Effector memory CD4-positive, alpha-beta T cell (primary cell): Measurements from ENCODE around the gene SHC4.
A peak's percentile ranks its signal among the peaks of the same experiment; 100 is the strongest.
"Not testable (repeated sequence)": the region's sequence is repeated elsewhere in the genome, so short reads cannot be mapped to it uniquely, and the experiment has no call there.

Source experiments
- DNase-seq, 3 donors: peaks; one replicate each; pipeline ENCODE4 v3.0.0-alpha.2; 2020
- H3K27ac ChIP-seq: 2 replicates; pipeline ENCODE4 v1.7.0; 2013; ENCODE audit warnings: mild to moderate bottlenecking, low read length, moderate library complexity; ENCODE audit not compliant: insufficient read depth, poor library complexity, severe bottlenecking
- H3K27me3 ChIP-seq: replicated peaks from 2 replicates; pipeline ENCODE4 v1.7.0; 2013; ENCODE audit warnings: mild to moderate bottlenecking, low read length; ENCODE audit not compliant: insufficient read depth, control insufficient read depth, poor library complexity, severe bottlenecking
- H3K36me3 ChIP-seq: 2 replicates; pipeline ENCODE4 v1.7.0; 2013; ENCODE audit warnings: mild to moderate bottlenecking, low read length, moderate library complexity; ENCODE audit not compliant: control insufficient read depth, insufficient read depth
- H3K4me1 ChIP-seq: 2 replicates; pipeline ENCODE4 v1.7.0; 2013; ENCODE audit warnings: low read length, mild to moderate bottlenecking; ENCODE audit not compliant: control insufficient read depth, insufficient read depth, poor library complexity, severe bottlenecking
- H3K4me3 ChIP-seq: 2 replicates; pipeline ENCODE4 v1.7.0; 2013; ENCODE audit warnings: low read length, low read depth, mild to moderate bottlenecking; ENCODE audit not compliant: insufficient read depth, poor library complexity, severe bottlenecking
- H3K9me3 ChIP-seq: 2 replicates; pipeline ENCODE4 v1.7.0; 2013; ENCODE audit warnings: mild to moderate bottlenecking, low read length, moderate library complexity; ENCODE audit not compliant: control insufficient read depth

SHC4 gene

DNA sequence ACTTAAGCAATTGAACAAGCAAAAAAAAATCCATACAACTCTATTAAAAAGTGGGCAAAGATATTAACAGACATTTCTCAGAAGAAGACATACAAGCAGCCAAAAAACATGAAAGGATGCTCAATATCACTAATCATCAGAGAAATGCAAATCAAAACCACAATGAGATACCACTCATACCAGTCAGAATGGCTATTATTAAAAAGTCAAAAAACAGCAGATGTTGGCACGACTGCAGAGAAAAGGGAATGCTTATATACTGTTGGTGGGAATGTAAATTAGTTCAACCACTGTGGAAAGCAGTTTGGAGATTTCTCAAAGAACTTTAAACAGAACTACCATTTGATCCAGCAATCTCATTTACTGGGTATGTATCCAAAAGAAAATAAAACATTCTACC lies 7.2 kb upstream of the SHC4 start:
- DNase-seq, H3K27me3 ChIP-seq, H3K27ac ChIP-seq, H3K36me3 ChIP-seq, H3K4me1 ChIP-seq, H3K4me3 ChIP-seq, H3K9me3 ChIP-seq: not testable (repeated sequence)

DNA sequence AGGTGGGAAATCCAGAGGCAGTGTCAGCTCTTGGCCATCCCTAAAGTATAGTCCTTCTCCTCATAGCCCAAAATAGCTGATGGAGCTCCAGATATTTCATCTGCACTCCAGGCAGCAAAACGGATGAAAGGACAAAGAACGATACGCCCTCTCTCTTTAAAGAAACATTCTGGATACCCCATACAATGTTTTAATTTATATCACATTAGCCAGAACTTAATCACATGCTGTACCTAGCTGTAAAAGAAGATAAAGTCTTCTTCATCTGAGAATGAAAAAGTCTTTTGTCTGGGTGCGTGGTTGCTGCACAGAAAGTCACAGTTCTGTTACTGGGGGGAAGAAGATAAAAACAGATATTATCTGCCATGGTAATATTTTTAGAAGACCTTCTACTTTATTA lies 4.3 kb upstream of the SHC4 start:
- Histone ChIP-seq H3K36me3 (no peaks in the 10 kb centered on the region), H3K27ac (no peak overlapping the region), H3K9me3 (no peaks in the 10 kb centered on the region), H3K27me3 (peaks cover 12% of the 10 kb centered on the region), H3K4me1 (peaks cover 5% of the 10 kb centered on the region), H3K4me3 (no peak overlapping the region)
- no peak for DNase-seq

DNA sequence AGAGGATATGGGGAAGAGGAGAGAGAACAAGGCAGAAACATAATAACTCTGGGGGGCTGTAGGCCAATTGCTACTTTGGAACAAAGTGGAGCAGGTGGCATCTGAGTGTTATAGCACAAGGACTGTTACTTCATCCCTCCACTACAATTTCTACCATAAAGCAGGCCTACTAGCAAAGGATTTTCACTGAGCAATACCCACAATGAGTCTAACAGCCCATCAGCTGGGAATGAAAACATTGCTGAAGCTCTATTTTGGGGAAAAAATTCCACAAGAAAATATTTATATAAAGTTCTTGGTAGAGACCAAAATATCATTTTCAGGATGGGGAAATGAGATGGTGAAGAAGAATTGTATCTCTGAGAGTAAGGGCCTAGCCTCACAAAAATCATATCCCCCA lies 3.6 kb upstream of the SHC4 start:
- Histone ChIP-seq H3K27ac (no peak overlapping the region), H3K36me3 (no peaks in the 10 kb centered on the region), H3K4me1 (peaks cover 10% of the 10 kb centered on the region), H3K9me3 (no peaks in the 10 kb centered on the region), H3K27me3 (peaks cover 18% of the 10 kb centered on the region), H3K4me3 (no peak overlapping the region)
- DNase-seq = no peak

- Histone ChIP-seq H3K27me3 (peaks cover 19% of the 10 kb centered on the region), H3K4me3 (no peak overlapping the region), H3K27ac (no peak overlapping the region), H3K4me1 (peaks cover 10% of the 10 kb centered on the region), H3K36me3 (no peaks in the 10 kb centered on the region), H3K9me3 (no peaks in the 10 kb centered on the region)
- no peak for DNase-seq
Observed at GRCh38 chr15:48966595-48967301, 3.0 kb upstream of the SHC4 start.

- Histone ChIP-seq H3K9me3 (no peaks in the 10 kb centered on the region), H3K36me3 (no peaks in the 10 kb centered on the region), H3K4me1 (peaks cover 10% of the 10 kb centered on the region), H3K4me3 (no peak overlapping the region), H3K27ac (no peak overlapping the region), H3K27me3 (peaks cover 19% of the 10 kb centered on the region)
- no peak for DNase-seq
Observed at GRCh38 chr15:48965972-48966371, 2.3 kb upstream of the SHC4 start.

- DNase-seq = no peak
- no peaks in the 10 kb centered on the region for H3K36me3 ChIP-seq
- no peak overlapping the region for H3K27ac ChIP-seq
- H3K4me3 ChIP-seq = no peak overlapping the region
- H3K27me3 ChIP-seq = peaks cover 19% of the 10 kb centered on the region
- no peaks in the 10 kb centered on the region for H3K9me3 ChIP-seq
- peaks cover 10% of the 10 kb centered on the region for H3K4me1 ChIP-seq
Observed at GRCh38 chr15:48964898-48965297, 1.2 kb upstream of the SHC4 start.

- Histone ChIP-seq H3K4me3 (peak overlapping the region; percentile 59), H3K36me3 (no peaks in the 10 kb centered on the region), H3K27ac (no peak overlapping the region), H3K9me3 (no peaks in the 10 kb centered on the region), H3K27me3 (peaks cover 19% of the 10 kb centered on the region), H3K4me1 (peaks cover 10% of the 10 kb centered on the region)
- DNase-seq = no peak
Observed at GRCh38 chr15:48962662-48963523, 826 bp downstream of the SHC4 start.

DNA sequence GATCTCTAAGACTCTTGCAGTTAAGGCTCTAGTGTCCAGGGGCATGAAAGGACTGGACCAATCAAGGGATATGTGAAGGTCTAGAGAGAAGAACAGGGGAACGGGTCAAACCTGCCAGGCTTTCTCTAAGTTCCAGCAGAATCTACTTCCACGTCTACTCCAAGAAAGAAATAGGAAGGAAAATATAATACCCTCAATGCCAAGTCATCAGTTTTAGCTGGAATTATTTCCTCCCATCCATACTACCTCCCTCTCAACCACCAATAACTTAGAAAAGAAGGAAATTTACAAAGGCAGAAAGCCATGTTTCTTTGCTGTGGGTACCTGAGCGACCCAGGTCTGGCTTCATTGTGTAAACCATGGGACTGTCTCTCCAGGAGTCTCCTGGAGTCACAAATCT lies 7.8 kb downstream of the SHC4 start:
- no peaks in the 10 kb centered on the region for H3K27me3 ChIP-seq
- no peak overlapping the region for H3K4me3 ChIP-seq
- H3K27ac ChIP-seq = no peak overlapping the region
- no peaks in the 10 kb centered on the region for H3K9me3 ChIP-seq
- H3K36me3 ChIP-seq = no peaks in the 10 kb centered on the region
- no peaks in the 10 kb centered on the region for H3K4me1 ChIP-seq
- no peak for DNase-seq

DNA sequence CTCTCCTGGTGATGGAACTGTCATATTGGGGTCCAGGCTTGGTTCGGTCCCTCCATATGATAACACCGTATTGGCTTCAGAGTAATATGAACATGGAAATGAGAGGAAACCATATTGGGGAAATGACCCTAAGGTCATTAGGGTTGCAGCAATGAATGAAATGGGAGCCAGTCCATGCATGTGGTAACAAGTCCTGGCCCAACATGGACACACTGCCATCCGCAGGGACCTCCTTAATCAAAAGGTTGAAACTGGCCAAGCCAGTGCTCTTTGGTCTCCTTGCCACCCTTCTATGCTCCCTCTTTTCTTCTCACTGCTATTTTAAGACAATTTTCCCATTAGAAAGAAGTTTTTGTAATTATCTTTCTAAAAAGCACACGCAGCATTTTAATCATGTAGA lies 8.3 kb downstream of the SHC4 start:
- Histone ChIP-seq H3K4me1 (no peaks in the 10 kb centered on the region), H3K27me3 (no peaks in the 10 kb centered on the region), H3K4me3 (no peak overlapping the region), H3K9me3 (no peaks in the 10 kb centered on the region), H3K36me3 (no peaks in the 10 kb centered on the region), H3K27ac (no peak overlapping the region)
- DNase-seq = no peak

DNA sequence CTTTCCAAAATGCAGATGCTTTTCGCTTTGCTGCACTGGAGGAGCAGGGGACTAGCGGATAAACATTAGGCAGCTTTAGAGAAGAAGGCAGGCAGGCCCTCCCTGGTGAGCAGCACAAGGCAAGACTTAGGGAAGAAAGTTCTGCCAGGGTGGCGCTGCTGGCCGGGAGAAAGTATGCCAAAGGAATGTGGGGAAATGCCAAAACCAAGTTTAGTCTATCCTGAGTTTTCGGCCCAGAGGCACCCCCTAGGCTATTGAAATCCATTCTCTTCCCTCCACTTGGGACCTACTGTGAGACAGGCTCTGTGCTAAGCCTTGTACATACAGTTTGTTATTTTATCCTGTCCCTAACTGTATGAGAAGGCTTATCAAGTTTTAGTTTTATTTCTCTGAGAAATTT lies 9.2 kb downstream of the SHC4 start:
- Histone ChIP-seq H3K27ac (no peak overlapping the region), H3K9me3 (no peaks in the 10 kb centered on the region), H3K36me3 (no peaks in the 10 kb centered on the region), H3K4me3 (no peak overlapping the region), H3K4me1 (no peaks in the 10 kb centered on the region), H3K27me3 (no peaks in the 10 kb centered on the region)
- DNase-seq = no peak
